ENCODE results near the gene ADCY7. TPM values are rescaled to one million over a fixed set of nuclear protein-coding genes. Genes with fewer than 3 reads are reported as not detected.

ADCY7 gene
- total RNA-seq, 1 donor from 2014 or later, result 30.3 TPM

DNA sequence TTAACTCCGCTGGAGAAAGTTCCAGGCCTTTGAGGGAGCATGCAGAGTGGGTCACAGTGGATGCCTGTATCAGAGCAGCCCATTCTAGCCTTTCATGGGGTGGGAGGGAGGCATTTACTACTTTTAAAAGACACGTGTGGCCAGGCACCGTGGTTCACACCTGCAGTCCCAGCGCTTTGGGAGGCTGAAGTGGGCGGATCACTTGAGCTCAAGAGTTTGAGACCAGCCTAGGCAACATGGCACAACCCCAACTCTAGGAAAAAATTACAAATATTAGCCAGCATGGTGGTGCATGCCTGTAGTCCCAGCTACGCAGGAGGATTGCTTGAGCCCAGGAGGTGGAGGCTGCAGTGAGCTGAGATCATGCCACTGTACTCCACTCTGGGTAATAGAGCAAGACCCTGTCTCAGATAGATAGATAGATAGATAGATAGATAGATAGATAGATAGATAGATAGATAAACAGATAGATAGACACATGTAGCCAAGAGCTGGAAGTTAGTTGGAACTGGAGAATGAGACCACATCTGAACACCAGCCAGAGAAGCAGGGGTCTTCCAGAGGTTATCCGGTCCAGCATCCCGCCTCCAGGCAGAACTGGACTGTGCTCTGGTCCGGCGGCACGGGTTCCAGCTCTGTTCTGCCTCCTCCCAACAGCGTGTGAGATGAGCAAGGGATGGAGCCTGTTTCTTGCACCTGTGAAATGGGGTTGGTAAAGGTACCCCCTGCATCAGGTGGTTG lies 3.6 kb downstream of the ADCY7 start:
- H3K27ac Mint-ChIP-seq (ENCODE audit: unreplicated experiment), result no peak overlapping the region

GRCh38 chr16:50270510-50271147 lies 4.3 kb downstream of the ADCY7 start:
- Histone ChIP-seq H3K9ac (ENCODE audit: low read length) (no peak overlapping the region), H3K36me3 (ENCODE audit: insufficient read depth, low read length) (no peaks in the 10 kb centered on the region), H3K4me2 (ENCODE audit: low read length) (no peak overlapping the region), H3K4me3 (ENCODE audit: insufficient read depth, low read depth, low read length) (no peak overlapping the region), H3K79me2 (ENCODE audit: insufficient read depth, low read length) (peaks cover 27% of the 10 kb centered on the region), H3K27ac (ENCODE audit: low read depth, low read length) (no peak overlapping the region), H3K9me3 (ENCODE audit: insufficient read depth, low read depth, low read length) (no peaks in the 10 kb centered on the region), H3K27me3 (ENCODE audit: insufficient read depth, low read length) (no peaks in the 10 kb centered on the region), H2AFZ (ENCODE audit: low read depth, low read length) (no peak overlapping the region), H3K4me1 (ENCODE audit: insufficient read depth, low read length) (peaks cover 15% of the 10 kb centered on the region), H4K20me1 (ENCODE audit: insufficient read depth, low read length) (peaks cover 32% of the 10 kb centered on the region)
- H3K9me3 Mint-ChIP-seq (ENCODE audit: unreplicated experiment), result no peaks in the 10 kb centered on the region
- peaks cover 7% of the 10 kb centered on the region for H3K4me1 Mint-ChIP-seq (ENCODE audit: low read depth, unreplicated experiment)
- H3K27me3 Mint-ChIP-seq (ENCODE audit: low read depth, unreplicated experiment), result no peaks in the 10 kb centered on the region
- no peak overlapping the region for H3K27ac Mint-ChIP-seq (ENCODE audit: unreplicated experiment)
- no peaks in the 10 kb centered on the region for H3K36me3 Mint-ChIP-seq (ENCODE audit: low read depth, unreplicated experiment)
- FAIRE-seq, result no peak
- DNase-seq (ENCODE audit: low read depth), result no peak
- no peak overlapping the region for H3K4me3 Mint-ChIP-seq (ENCODE audit: unreplicated experiment)
- TF ChIP-seq, protein P1, sequence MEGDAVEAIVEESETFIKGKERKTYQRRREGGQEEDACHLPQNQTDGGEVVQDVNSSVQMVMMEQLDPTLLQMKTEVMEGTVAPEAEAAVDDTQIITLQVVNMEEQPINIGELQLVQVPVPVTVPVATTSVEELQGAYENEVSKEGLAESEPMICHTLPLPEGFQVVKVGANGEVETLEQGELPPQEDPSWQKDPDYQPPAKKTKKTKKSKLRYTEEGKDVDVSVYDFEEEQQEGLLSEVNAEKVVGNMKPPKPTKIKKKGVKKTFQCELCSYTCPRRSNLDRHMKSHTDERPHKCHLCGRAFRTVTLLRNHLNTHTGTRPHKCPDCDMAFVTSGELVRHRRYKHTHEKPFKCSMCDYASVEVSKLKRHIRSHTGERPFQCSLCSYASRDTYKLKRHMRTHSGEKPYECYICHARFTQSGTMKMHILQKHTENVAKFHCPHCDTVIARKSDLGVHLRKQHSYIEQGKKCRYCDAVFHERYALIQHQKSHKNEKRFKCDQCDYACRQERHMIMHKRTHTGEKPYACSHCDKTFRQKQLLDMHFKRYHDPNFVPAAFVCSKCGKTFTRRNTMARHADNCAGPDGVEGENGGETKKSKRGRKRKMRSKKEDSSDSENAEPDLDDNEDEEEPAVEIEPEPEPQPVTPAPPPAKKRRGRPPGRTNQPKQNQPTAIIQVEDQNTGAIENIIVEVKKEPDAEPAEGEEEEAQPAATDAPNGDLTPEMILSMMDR (IDR thresholded peaks at IDR 0.05; ENCODE audit: insufficient read depth, low read depth, low read length), result no peak
- no peak for TF ChIP-seq EZH2 (IDR thresholded peaks at IDR 0.05; ENCODE audit: insufficient read depth, low read length)

More for the DNA sequence above, 3.6 kb downstream of the ADCY7 start:
- Histone ChIP-seq H4K20me1 (ENCODE audit: insufficient read depth, low read length) (peaks cover 25% of the 10 kb centered on the region), H2AFZ (ENCODE audit: low read depth, low read length) (no peak overlapping the region), H3K4me1 (ENCODE audit: insufficient read depth, low read length) (peaks cover 21% of the 10 kb centered on the region), H3K4me2 (ENCODE audit: low read length) (no peak overlapping the region), H3K36me3 (ENCODE audit: insufficient read depth, low read length) (no peaks in the 10 kb centered on the region), H3K9ac (ENCODE audit: low read length) (no peak overlapping the region), H3K27ac (ENCODE audit: low read depth, low read length) (no peak overlapping the region), H3K27me3 (ENCODE audit: insufficient read depth, low read length) (no peaks in the 10 kb centered on the region), H3K79me2 (ENCODE audit: insufficient read depth, low read length) (peaks cover 27% of the 10 kb centered on the region), H3K9me3 (ENCODE audit: insufficient read depth, low read depth, low read length) (no peaks in the 10 kb centered on the region), H3K4me3 (ENCODE audit: insufficient read depth, low read depth, low read length) (no peak overlapping the region)
- no peaks in the 10 kb centered on the region for H3K27me3 Mint-ChIP-seq (ENCODE audit: low read depth, unreplicated experiment)
- no peak overlapping the region for H3K4me3 Mint-ChIP-seq (ENCODE audit: unreplicated experiment)
- DNase-seq (ENCODE audit: low read depth), result no peak
- TF ChIP-seq EZH2 (IDR thresholded peaks at IDR 0.05; ENCODE audit: insufficient read depth, low read length), result no peak
- TF ChIP-seq, protein P1 (IDR thresholded peaks at IDR 0.05; ENCODE audit: insufficient read depth, low read depth, low read length), result no peak
- H3K36me3 Mint-ChIP-seq (ENCODE audit: low read depth, unreplicated experiment), result no peaks in the 10 kb centered on the region
- H3K4me1 Mint-ChIP-seq (ENCODE audit: low read depth, unreplicated experiment), result peaks cover 12% of the 10 kb centered on the region
- no peaks in the 10 kb centered on the region for H3K9me3 Mint-ChIP-seq (ENCODE audit: unreplicated experiment)
- no peak for FAIRE-seq
